Ecto neural progenitor cell (in vitro differentiated cells): ENCODE measurements around the gene DDX28.
"Not testable (repeated sequence)": the region's sequence is repeated elsewhere in the genome, so short reads cannot be mapped to it uniquely, and the experiment has no call there.

Experiments
- DNase-seq: peaks from one replicate; pipeline ENCODE4 v3.0.0-alpha.2; 2018; ENCODE audit warnings: low spot score

Gene DDX28

DNA sequence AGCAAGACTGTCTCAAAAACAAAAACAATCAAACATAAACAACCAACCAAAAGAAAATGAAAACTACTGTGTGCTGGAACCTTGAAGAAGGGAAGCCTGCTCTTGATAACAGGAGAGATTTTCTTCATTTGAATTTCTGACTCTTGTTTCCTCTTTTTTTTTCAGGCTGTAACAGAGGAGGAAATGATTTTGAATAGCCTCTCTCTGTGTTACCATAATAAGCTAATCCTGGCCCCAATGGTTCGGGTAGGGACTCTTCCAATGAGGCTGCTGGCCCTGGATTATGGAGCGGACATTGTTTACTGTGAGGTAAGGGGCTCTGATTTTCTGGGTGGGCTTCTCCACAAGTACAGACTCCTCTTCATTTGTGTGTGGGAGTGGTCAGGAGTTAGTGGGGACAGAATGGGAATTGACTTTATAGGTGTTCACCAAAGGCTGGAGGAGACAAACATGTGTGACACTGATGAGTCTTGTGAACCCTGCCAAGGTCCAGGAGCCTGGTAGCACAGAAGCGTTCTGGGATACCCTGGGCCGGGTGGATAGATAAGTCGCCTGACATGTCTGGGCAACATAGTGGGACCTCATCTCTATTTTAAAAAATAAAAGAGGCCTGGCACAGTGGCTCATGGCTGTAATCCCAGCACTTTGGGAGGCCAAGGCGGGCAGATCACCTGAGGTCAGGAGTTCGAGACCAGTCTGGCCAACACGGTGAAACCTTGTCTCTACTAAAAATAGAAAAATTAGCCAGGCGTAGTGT lies 15.0 kb upstream of the DDX28 start:
- no peak for DNase-seq

DNA sequence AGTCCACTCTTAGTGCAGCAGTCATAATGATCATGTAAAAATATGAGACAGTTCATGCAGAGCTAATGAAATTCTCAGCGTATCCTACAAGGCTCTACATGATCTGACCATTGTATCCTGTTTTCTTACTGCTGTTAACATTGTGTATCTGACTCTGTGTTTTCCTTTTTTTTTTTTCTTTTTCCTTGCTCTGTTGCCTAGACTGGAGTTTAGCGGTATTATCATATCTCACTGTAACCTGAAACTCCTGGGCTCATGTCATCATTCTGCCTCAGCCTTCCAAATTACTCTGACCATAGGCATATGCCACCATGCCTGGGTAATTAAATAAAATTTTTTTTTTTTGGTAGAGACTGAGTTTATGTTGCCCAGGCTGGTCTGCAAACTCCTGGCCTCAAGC lies 12.2 kb upstream of the DDX28 start:
- no peak for DNase-seq

DNA sequence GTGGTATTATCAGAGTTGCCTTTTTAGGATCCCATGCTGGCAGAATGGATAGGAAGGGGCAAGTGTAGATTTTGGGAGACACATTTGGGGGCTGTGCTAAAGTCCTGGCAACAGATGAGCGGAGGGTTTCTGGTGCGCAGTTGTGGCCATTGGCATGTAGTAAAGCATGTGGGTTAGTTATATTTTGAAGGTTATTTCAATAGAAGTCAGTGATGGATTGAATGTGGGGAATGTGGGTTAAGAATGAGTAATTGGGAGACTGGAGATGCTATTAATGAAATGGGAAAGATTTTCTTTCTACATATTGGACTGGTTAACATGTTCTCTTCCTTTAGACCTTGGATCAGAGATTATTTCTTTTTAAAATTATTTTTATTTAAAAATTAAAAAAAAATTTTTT lies 10.1 kb upstream of the DDX28 start:
- DNase-seq, result no peak

DNA sequence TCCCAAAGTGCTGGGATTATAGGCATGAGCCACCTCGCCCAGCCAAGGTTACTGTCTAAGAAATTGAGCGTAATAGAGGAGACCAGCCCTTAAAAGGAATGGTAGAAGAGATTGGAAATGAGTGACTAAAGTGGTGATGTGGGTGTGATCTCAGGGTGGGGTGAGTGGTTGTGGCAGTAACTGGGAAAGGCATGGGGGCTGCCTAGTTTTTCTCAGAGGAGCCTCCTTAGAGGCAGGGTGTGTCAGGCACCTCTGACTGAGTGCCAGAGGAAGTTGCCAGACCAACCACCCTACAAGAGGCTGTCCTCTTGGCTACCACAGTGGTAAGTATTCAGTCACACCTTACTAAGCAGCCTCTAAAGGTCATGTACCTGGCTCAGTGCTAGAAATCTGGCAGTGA lies 8.9 kb upstream of the DDX28 start:
- DNase-seq, result no peak

DNA sequence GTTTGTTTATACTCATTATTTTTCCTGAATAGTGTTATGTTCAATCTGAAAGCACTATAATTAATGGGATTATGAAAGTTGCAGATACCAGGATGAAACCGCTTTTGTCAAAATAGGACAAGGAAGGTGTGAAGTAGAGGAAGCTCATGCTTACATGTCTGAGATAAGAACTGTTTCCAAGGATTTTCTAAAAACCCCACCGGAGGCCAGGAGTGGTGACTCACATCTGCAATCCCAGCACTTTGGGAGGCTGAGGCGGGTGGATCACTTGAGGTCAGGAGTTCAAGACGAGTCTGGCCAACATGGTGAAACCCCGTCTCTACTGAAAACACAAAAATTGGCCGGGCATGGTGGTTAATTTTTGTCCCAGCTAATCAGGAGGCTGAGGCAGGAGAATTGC lies 7.1 kb upstream of the DDX28 start:
- DNase-seq, result not testable (repeated sequence)

DNA sequence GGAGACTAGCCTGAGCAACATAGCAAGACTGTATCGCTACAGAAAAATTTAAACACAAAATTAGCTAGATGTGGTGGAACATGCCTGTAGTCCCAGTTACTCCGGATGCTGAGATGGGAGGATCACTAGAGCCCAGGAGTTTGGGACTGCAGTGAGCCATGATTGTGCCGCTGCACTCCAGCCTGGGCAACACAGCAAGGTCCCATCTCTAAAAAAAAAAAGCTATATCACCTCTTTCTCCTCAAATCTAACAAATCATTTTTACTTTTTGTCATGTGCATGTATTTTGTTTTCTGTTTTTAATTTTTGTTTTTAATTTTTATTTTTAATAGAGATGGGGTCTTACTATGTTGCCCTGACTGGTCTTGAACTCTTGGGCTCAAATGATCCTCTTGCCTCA lies 6.0 kb upstream of the DDX28 start:
- DNase-seq, result no peak

DNA sequence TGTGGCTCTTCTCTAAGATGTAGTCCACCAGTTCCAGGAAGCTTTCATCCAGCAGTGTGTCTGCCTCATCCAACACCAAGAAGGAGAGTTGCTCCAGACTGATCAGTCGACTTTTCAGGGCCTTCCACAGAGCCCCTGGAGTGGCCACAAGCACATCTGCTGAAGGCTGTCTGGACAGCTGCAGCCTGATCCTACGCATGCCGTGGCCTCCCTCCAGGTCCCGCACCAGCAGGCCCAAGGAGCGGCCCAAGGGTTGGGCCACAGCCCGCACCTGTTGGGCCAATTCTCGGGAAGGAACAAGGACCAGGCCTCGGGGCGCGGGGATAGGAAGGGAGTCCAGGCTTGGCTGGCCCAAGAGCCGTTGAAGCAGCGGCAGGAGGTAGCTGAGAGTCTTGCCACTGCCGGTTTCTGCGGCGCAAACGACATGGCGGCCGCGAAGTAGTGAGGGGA lies 729 bp downstream of the DDX28 start:
- DNase-seq, result no peak

DNA sequence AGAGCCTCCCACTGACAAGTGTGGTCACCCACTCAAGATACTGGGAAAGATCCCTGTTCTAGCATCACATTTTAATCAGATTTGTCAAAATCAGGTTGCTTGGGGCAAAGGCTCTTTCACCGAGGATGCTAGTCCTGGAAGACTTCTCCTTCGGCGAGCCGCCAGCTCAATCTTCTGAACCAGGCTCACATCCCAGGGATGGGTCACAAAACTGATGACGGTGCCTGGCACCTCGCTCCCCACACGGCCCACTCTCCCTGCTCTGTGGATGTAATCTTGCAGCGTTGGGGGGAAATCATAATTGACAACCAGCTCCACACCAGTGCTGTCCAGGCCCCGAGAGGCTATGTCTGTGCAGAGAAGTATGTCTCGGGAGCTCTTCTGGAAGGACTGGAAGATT lies 1.5 kb downstream of the DDX28 start:
- no peak for DNase-seq

DNA sequence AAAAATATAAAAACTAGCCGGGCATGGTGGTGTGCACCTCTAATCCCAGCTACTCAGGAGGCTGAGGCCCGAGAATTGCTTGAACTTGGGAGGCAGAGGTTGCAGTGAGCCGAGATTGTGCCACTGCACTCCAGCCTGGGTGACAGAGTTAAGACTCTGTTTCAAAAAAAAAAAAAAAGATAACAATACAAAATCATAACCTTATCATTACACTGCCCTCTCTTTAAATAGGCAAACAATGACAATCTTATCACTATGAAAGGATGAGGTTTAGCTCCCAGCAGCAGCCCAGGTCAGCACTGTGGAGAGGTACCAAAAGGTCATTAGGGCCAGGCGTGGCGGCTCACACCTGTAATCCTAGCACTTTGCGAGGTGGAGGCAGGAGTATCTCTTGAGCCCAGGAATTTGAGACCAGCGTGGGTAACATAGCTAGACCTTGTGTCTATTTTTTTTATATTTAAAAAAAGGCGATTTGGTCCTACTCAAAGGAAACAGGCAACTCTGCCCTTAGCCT lies 3.8 kb downstream of the DDX28 start:
- DNase-seq, result no peak

DNA sequence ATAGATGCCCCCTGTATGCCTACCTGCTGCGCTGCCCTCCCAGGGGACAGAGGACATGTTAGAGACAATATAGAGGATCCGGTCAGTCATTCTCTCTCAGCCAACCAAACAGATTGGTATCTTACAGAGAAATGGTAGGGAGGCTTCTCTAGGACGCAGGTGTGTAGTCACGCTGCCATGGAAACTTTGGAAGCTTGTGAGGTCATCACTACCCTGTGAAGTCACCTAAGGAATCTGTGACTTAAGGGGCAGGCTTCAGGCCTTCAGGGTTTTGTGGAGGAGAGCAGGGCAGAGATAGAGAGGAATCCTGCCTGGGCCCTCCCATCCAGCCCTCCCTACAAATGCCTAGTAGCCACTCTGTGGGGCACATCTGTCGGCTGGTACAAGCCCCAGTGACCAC lies 7.4 kb downstream of the DDX28 start, which contains the start of gene DPEP2NB:
Gene DPEP2NB (minus strand): TSS at position 231 of the 400 bp plus-strand sequence. CDS start 141 bp downstream, at position 90.
- DNase-seq, result no peak

DNA sequence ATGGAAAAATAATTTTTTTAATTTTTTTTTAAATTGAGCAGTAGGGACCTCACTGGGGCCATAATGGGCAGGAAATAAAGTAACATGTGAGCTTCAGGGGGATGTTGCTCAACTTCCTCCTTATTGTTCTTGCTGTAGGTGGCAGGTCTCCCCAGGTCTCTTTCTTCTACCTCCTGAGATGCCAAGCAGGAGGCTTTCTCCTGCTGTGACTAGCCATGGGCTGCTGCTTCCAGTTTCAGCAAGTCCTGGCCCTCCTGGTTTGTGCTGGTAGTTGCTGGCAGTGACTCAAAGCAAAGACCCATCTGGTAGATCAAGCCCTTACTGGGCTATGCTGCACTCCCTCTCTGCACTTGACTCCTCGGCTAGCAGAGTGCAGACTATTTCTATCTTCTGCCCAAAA lies 9.6 kb downstream of the DDX28 start:
- no peak for DNase-seq

DNA sequence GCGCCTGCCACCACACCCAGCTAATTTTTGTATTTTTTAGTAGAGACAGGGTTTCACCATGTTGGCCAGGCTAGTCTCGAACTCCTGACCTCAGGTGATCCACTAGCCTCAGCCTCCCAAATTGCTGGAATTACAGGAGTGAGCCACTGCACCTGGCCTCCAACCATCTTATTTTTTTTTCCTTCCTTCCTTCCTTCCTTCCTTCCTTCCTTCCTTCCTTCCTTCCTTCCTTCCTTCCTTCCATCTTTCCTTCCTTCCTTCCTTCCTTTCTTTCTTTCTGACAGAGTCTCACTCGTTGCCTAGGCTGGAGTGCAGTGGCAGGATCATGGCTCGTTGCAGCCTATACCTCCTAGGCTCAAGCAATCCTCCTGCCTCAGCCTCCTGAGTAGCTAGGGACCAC lies 13.2 kb downstream of the DDX28 start:
- not testable (repeated sequence) for DNase-seq

DNA sequence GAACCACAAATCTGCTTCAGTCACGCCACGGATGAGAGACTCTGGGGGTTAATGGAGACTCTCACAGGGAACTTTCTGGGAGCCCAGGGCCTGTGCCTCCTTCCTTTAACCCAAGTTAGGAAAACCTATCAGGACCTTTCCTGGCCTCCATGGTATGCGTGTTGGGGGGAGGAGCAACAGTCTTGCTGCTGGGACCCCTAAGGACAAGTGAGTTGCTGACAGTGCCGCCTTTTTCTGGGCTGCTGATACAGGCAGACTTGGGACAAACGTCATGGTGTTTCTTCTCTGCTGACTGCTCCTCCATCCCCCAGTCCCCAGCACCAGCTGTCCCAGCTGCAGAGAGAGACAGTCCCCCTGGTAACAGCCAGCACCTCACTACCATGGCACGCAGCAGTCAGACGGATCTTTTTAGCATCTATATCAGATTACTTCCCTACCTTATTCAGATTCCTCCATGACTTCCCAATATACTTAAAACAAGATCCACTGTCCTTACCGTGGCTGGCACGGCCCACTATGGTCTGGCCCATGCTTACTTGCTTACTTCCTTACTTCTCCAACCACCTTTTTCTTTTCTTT lies 13.8 kb downstream of the DDX28 start:
- DNase-seq, result no peak

DNA sequence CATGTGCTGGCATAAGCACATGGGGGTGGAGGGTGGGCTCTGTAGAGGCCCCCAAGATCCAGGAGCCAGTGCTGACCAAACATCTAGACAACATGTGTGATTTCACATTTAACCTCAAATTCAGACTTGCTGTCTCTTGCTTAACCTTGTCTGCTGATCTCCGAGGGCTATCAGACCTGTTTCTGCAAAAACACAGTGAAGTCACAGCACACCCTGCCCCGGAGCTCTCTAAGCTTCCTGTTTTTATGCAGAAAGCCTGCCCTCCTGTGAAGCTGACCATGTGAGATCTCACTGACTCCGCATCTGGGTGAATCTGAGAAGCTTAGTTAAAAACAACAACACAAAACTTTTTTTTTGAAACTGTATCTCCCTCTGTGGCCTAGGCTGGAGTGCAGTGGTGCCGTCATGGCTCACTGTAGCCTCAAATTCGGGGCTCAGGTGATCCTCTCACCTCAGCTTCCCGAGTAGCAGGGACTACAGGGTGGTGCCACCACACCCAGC lies 17.2 kb downstream of the DDX28 start:
- no peak for DNase-seq

DNA sequence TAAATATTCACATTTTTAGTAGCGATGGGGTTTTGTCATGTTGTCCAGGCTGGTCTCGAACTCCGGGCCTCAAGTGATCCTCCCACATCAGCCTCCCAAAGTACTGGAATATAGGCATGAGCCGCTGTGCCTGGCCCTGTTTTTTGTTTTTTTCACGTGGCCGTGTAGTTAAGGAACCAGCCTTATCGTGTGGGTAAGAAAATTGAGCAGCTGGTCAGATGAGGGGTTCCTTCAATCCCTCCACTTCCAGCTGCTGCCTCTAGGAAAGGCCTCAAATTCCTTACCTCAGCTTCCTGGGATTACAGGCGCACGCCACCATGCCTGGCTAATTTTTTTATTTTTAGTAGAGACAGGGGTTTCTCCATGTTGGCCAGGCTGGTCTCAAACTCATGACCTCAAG lies 17.8 kb downstream of the DDX28 start:
- no peak for DNase-seq

DNA sequence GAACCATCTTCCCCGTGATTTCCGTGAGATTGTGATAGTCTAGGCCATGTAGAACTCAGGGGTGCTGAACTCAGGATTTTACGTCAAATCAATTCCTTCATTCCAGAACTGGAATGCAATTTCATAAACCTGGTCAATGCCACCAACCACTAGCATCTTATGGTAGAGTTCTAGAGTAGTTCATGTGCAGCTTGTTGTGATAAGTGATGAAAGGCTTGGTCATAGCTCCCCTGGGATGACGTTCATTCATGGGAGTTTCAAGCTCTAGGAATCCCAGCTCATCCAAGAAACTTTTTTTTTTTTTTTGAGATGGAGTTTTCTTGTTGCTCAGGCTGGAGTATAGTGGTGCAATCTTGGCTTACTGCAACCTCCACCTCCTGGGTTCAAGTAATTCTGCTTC lies 20.0 kb downstream of the DDX28 start:
- no peak for DNase-seq

DNA sequence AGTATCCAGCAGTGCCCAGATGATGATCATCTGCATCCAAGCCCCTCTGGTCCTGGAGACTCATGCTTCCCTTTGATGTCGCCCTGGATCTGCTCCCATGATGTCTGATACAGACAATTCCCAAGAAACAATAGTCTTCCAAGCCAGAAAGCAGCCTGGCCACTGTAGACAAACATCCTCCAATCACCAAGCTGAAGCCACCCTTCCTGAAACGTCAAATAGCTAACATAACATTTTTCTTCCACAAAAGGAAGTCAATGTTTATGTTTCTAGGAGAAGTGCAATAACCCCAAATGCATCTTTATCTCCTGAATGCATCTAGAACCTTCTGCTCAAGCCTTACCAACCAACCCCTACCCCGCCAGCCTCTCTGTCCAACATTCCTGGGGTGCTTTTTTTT lies 22.6 kb downstream of the DDX28 start:
- DNase-seq, result no peak

DNA sequence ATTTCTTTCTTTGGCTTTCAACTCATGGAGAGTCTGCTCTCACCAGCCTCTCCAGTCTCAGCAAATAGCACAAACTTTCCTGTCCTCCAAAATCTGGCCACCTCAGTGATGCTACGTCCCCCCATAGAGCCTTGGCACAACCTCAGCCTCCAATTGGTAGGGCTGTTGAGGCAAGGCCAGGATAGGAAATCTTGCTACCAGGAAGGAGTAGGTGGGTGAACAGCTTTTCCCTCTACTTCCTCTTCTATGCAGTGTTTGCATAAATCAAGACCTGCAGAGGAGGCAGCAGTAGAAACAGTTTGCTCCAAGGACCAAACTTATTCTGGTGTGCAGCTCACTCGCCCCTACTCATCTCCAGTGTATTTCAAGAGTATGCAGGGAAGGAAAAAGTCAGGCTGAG lies 23.0 kb downstream of the DDX28 start:
- no peak for DNase-seq

DNA sequence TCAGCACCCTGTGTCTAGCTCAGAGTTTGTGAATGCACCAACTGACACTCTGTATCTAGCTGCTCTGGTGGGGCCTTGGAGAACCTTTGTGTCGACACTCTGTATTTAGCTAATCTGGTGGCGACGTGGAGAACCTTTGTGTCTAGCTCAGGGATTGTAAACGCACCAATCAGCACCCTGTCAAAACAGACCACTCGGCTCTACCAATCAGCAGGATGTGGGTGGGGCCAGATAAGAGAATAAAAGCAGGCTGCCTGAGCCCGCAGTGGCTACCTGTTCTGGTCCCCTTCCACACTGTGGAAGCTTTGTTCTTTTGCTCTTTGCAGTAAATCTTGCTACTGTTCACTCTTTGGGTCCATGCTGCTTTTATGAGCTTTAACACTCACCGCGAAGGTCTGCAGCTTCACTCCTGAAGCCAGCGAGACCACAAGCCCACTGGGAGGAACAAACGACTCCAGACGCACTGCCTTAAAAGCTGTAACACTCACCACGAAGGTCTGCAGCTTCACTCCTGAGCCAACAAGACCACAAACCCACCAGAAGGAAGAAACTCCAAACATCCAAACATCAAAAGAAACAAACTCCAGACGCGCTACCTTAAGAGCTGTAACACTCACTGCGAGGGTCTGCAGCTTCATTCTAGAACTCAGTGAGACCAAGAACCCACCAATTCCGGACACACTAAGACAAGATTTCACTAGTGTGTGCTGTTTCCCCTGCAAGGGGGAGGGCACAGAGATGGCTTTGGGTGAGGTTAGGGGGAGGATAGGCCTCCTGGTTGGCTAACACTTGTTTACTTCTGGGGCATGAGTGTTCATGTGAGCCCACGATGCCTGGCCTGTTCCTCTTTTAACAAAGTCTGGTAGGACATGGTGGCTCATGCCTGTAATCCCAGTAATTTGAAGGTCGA lies 24.0 kb downstream of the DDX28 start, which contains the start of gene DPEP2:
Gene DPEP2 (minus strand): TSS at position 706 of the 910 bp plus-strand sequence. CDS start 6,272 bp downstream, outside the sequence.
- DNase-seq, result not testable (repeated sequence)

DNA sequence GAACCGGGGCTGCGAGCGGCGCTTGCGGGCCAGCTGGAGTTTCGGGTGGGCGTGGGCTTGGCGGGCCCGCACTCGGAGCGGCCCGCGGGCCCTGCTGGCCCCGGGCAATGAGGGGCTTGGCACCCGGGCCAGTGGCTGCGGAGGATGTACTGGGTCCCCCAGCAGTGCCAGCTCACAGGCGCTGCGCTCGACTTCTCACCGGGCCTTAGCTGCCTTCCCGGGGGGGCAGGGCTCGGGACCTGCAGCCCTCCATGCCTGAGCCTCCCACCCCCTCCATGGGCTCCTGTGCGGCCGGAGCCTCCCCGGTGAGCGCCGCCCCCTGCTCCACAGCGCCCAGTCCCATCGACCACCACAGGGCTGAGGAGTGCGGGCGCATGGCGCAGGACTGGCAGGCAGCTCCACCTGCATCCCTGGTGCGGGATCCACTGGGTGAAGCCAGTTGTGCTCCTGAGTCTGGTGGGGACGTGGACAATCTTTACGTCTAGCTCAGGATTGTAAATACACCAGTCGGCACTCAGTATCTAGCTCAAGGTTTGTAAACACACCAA lies 24.7 kb downstream of the DDX28 start:
- DNase-seq, result not testable (repeated sequence)

DNA sequence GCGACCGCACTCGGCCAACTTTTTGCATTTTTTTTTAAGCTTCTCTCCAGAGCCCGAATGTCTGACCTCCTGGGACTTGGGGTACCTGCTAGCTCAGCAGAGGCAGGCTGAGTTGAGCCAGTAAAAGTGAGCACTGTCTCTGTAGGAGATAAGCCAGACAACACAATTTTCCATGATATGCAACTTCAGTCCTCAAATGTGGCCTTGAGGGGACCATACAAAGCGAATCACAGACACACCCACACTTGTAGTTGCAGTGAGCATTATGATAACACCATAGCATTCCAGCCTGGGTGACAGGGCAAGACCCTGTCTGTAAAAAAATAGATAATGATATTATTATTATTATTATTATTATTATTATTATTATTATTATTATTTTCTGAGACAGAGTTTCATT lies 26.4 kb downstream of the DDX28 start:
- no peak for DNase-seq

DNA sequence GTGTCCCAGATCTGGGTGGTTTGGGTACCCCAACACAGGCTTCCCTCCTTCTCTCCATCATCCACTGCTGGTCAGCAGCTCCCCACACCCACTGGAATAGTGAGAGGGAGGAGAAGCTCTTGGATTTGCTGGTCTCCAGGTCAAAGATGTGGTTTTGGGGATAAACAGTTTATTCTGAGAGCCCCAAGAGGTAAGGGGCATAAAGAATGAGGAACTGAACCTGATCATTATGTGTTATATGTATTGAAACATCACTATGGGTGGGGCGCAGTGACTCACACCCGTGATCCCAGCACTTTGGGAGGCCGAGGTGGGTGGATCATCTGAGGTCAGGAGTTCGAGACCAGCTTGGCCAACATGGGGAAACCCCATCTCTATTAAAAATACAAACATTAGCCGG lies 27.6 kb downstream of the DDX28 start:
- DNase-seq, result no peak
